GM12878 (cell line): ENCODE data around the gene SULT2B1. TPM values are rescaled to one million over a fixed set of nuclear protein-coding genes. Genes with fewer than 3 reads are reported as not detected.

Source experiments
- ATAC-seq: fragments of 200-7000 bp; cut with Tn5 transposase; 3 replicates; pipeline ENCODE4 v1.9.1; 2020; ENCODE audit warnings: mild to moderate bottlenecking, moderate library complexity
- BruUV-seq: library from RNA; stranded (reverse); fragments of 400-500 nt; replicated peaks from 2 replicates; lab custom pipeline; 2021; lab: Mats Ljungman, UMichigan
- CTCF ChIA-PET: fragments of 300-600 bp; sonication (Branson Sonifier 250); formaldehyde crosslinking; extraction: SDS; loops from one replicate; lab custom pipeline; 2021; ENCODE audit warnings: inconsistent platforms; lab: Yijun Ruan, JAX
- POLR2A ChIA-PET: fragments of 350-600 bp; formaldehyde crosslinking; extraction: SDS; loops from one replicate; lab custom pipeline; 2021; ENCODE audit warnings: inconsistent platforms; lab: Charles Lee
- RAD21 ChIA-PET: fragments of 300-600 bp; sonication (Branson Sonifier 250); formaldehyde crosslinking; loops from one replicate; lab custom pipeline; 2023; ENCODE audit warnings: antibody characterized with exemption; ENCODE audit not compliant: unreplicated experiment; lab: Charles Lee
- SMC1A ChIA-PET: fragments of 300-600 bp; sonication (Branson Sonifier 250); formaldehyde crosslinking; loops from one replicate; lab custom pipeline; 2023; ENCODE audit not compliant: unreplicated experiment, uncharacterized antibody; lab: Charles Lee
- DNase-seq: peaks from one replicate; pipeline ENCODE4 v3.0.0-alpha.2; 2011; ENCODE audit warnings: low read depth, low spot score
- FAIRE-seq: peaks from 3 replicates; lab custom pipeline; 2011; peaks lifted over from hg19 to GRCh38; lab: Jason Lieb, UNC
- H2AFZ ChIP-seq: 2 replicates; pipeline ENCODE4 v1.6.0; 2011; ENCODE audit warnings: low read depth, low read length, control low read depth; ENCODE audit not compliant: control insufficient read depth
- H3K27ac ChIP-seq: 2 replicates; pipeline ENCODE4 v1.5.1; 2011; ENCODE audit warnings: control low read depth; ENCODE audit not compliant: control insufficient read depth, insufficient read depth
- H3K27me3 ChIP-seq, 2 experiments: replicated peaks in 1 of 2; 2 replicates each; pipeline versions ENCODE4 v1.6.0 to v1.6.1; 2011; ENCODE audit warnings: low read length in 1 of 2; ENCODE audit not compliant: control insufficient read depth in 2 of 2, insufficient read depth in 2 of 2
- H3K36me3 ChIP-seq, 2 experiments: 2 replicates each; pipeline ENCODE4 v1.5.1; 2011; ENCODE audit warnings: low read length in 1 of 2; ENCODE audit not compliant: control insufficient read depth in 2 of 2, insufficient read depth in 2 of 2
- H3K4me1 ChIP-seq: 2 replicates; pipeline ENCODE4 v1.6.1; 2011; ENCODE audit warnings: mild to moderate bottlenecking, low read length, moderate library complexity, mixed read lengths; ENCODE audit not compliant: control insufficient read depth, insufficient read depth
- H3K4me2 ChIP-seq: 2 replicates; pipeline ENCODE4 v1.6.0; 2011; ENCODE audit warnings: control low read depth; ENCODE audit not compliant: control insufficient read depth, insufficient read depth
- H3K4me3 ChIP-seq: fragments of 200-600 bp; sonication (generic); 2 replicates; pipeline ENCODE4 v1.5.1; 2016
- H3K79me2 ChIP-seq: 2 replicates; pipeline ENCODE4 v1.6.0; 2011; ENCODE audit warnings: low read length; ENCODE audit not compliant: control insufficient read depth, insufficient read depth
- H3K9ac ChIP-seq: 2 replicates; pipeline ENCODE4 v1.8.0; 2011; ENCODE audit warnings: low read length, control low read depth, mixed read lengths; ENCODE audit not compliant: control insufficient read depth, insufficient read depth
- H3K9me3 ChIP-seq: replicated peaks from 3 replicates; pipeline ENCODE4 v1.5.1; 2011; ENCODE audit warnings: mild to moderate bottlenecking, low read length; ENCODE audit not compliant: control insufficient read depth, insufficient read depth
- H4K20me1 ChIP-seq: 2 replicates; pipeline ENCODE4 v1.6.0; 2011; ENCODE audit not compliant: control insufficient read depth, insufficient read depth
- CBFB ChIP-seq: IDR thresholded peaks from 2 replicates; pipeline ENCODE4 v1.6.1; 2016; ENCODE audit warnings: antibody characterized with exemption, low read depth
- CBX5 ChIP-seq: sonication (generic); IDR thresholded peaks from 2 replicates; pipeline ENCODE4 v1.6.1; 2016; ENCODE audit warnings: low read depth, moderate library complexity, mild to moderate bottlenecking, inconsistent platforms
- CHD2 ChIP-seq: IDR thresholded peaks from 2 replicates; pipeline ENCODE4 v1.6.1; 2011; ENCODE audit warnings: low read depth, low read length, improper control_type of control experiment, borderline replicate concordance
- CREB1 ChIP-seq: IDR thresholded peaks from 2 replicates; pipeline ENCODE4 v1.6.1; 2012; ENCODE audit warnings: low read depth, mild to moderate bottlenecking, inconsistent platforms
- E4F1 ChIP-seq: fragments of 450-650 bp; IDR thresholded peaks from 2 replicates; pipeline ENCODE4 v1.6.1; 2018; ENCODE audit warnings: borderline replicate concordance, mild to moderate bottlenecking; ENCODE audit not compliant: partially characterized antibody
- GABPA ChIP-seq: IDR thresholded peaks from 2 replicates; pipeline ENCODE4 v1.6.1; 2014; ENCODE audit warnings: antibody characterized with exemption, low read depth, mild to moderate bottlenecking, inconsistent platforms
- HDAC2 ChIP-seq: fragments of 200-600 bp; sonication (generic); IDR thresholded peaks from 2 replicates; pipeline ENCODE4 v1.6.1; 2017
- HSF1 ChIP-seq: fragments of 150-350 bp; IDR thresholded peaks from 2 replicates; pipeline ENCODE4 v1.6.1; 2014; ENCODE audit warnings: mild to moderate bottlenecking, low read depth, low read length
- IKZF2 ChIP-seq, 2 experiments: fragments of 450-650 bp; IDR thresholded peaks; 2 replicates each; pipeline ENCODE4 v1.6.1; 2017; ENCODE audit warnings: mild to moderate bottlenecking in 2 of 2, moderate library complexity in 2 of 2
- JUNB ChIP-seq: IDR thresholded peaks from 2 replicates; pipeline ENCODE4 v1.6.1; 2016; ENCODE audit warnings: antibody characterized with exemption, mild to moderate bottlenecking
- NFIC ChIP-seq: IDR thresholded peaks from 2 replicates; pipeline ENCODE4 v1.6.1; 2012; ENCODE audit warnings: low read depth, mild to moderate bottlenecking, inconsistent platforms, low read length, moderate library complexity
- NR2C2 ChIP-seq: IDR thresholded peaks from 2 replicates; pipeline ENCODE4 v1.6.1; 2011; ENCODE audit warnings: borderline replicate concordance, low read depth; ENCODE audit not compliant: control insufficient read depth, insufficient read length
- RBBP5 ChIP-seq: fragments of 200-600 bp; sonication (generic); conservative IDR thresholded peaks from 2 replicates; pipeline ENCODE4 v1.6.1; 2016
- SMARCA5 ChIP-seq: fragments of 450-650 bp; IDR thresholded peaks from 2 replicates; pipeline ENCODE4 v1.6.1; 2017; ENCODE audit warnings: mild to moderate bottlenecking
- SMC3 ChIP-seq: IDR thresholded peaks from 2 replicates; pipeline ENCODE4 v1.6.1; 2011; ENCODE audit warnings: low read length, improper control_type of control experiment, borderline replicate concordance
- ZNF207 ChIP-seq: fragments of 450-650 bp; IDR thresholded peaks from 2 replicates; pipeline ENCODE4 v1.6.1; 2014; ENCODE audit warnings: antibody characterized with exemption, mild to moderate bottlenecking, borderline replicate concordance
- ZNF24 ChIP-seq: fragments of 450-650 bp; IDR thresholded peaks from 2 replicates; pipeline ENCODE4 v1.6.1; 2017; ENCODE audit warnings: antibody characterized with exemption, mild to moderate bottlenecking
- WGBS: methylation state at CpG from one replicate; pipeline ENCODE4 v1.1.6; 2016; ENCODE audit warnings: low lambda C conversion rate; ENCODE audit not compliant: insufficient replicate concordance, insufficient coverage; ENCODE audit errors: missing lambda C conversion rate; 5-methylcytosine and 5-hydroxymethylcytosine counted together
- in situ Hi-C: fragments of 300-500 bp; cut with MboI; formaldehyde crosslinking; loops from 9 replicates; pipeline ENCODE4 v1.14.3; 2018; ENCODE audit warnings: mixed read lengths
- intact Hi-C: fragments of 100-400 bp; cut with micrococcal nuclease; formaldehyde crosslinking; loops from one replicate; pipeline ENCODE4 v1.14.2; 2022; ENCODE audit not compliant: unreplicated experiment
- polyA plus RNA-seq, 11 experiments: library from polyadenylated mRNA; depleted of rRNA in 4 of 11; unstranded in 6 of 11; stranded (reverse) in 5 of 11; fragments of >200 nt; fragmentation: Nextera tagmentation in 4 of 11; fragmentation: Illumina TruSeq in 1 of 11; extraction: Ambion mirVana in 4 of 11; extraction: Trizol in 1 of 11; gene quantifications; 1 replicate in 1 of 11; 2 replicates in 10 of 11; pipeline versions ENCODE4 v1.2.1 to v1.2.3, GENCODE V29; 2011 to 2016; ENCODE audit warnings: inconsistent platforms in 2 of 11, missing spikeins in 2 of 11, low read depth in 1 of 11
- total RNA-seq, 4 experiments: library from RNA; depleted of rRNA in 3 of 4; stranded (reverse); fragments of >200 nt in 3 of 4; fragmentation: Illumina TruSeq in 1 of 4; extraction: Trizol in 1 of 4; gene quantifications; 2 replicates each; pipeline versions ENCODE4 v1.2.1 to v1.2.3, GENCODE V29; 2013 to 2021
- TF ChIP-seq, protein P1 (sequence below): IDR thresholded peaks from 2 replicates; pipeline ENCODE4 v1.6.1; 2012; ENCODE audit warnings: low read length, inconsistent platforms

SULT2B1 gene
- total and polyA plus RNA-seq, 10 of the 15 experiments (the other 5 are each of a cell fraction or from before 2014, with no cell fraction given) = 0.11 to 0.14 TPM; not detected in 8

DNA sequence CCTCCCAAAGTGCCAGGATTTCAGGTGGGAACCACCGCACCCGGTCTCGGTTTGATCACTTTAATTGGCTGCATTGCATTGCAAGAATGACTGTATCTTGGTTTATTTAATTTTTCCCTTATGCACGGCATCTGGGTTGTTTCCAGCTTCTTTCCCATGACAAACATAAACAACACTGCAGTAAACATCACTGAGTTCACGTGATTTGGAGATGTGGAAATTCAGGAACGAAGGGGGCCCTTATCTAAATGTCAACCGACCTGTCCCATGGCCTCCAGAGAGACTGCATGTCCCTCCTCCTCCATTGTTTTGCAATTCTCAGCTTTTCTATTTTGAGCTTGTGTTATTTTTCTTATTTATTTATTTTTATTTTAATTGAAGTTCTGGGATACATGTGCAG lies 14.4 kb upstream of the SULT2B1 start:
- Histone ChIP-seq H4K20me1 (no peaks in the 10 kb centered on the region), H3K4me3 (no peak overlapping the region), H3K27me3 (no peaks in the 10 kb centered on the region), H3K4me2 (no peak overlapping the region), H2AFZ (no peak overlapping the region), H3K4me1 (no peaks in the 10 kb centered on the region), H3K79me2 (no peaks in the 10 kb centered on the region), H3K9me3 (no peaks in the 10 kb centered on the region), H3K36me3 (no peaks in the 10 kb centered on the region), H3K27ac (no peak overlapping the region), H3K9ac (no peak overlapping the region)
- ATAC-seq (no peak), FAIRE-seq (no peak), DNase-seq (no peak)
- WGBS = 56% methylated on average over 7 of the region's 7 CpGs
- POLR2A ChIA-PET = no interaction called here
- no TSS peak for BruUV-seq
- in situ Hi-C loops = no loop called here
- SMC1A ChIA-PET = no interaction called here
- CTCF ChIA-PET = no interaction called here
- intact Hi-C loops = no loop called here
- TF ChIP-seq CBFB (no peak), HSF1 (no peak), CHD2 (no peak), SMC3 (no peak), E4F1 (no peak), CBX5 (no peak), HDAC2 (no peak), ZNF24 (no peak), ZNF207 (no peak), JUNB (no peak), GABPA (no peak), NFIC (no peak), RBBP5 (no peak), SMARCA5 (no peak), CREB1 (no peak), IKZF2 (IDR thresholded peaks at IDR 0.05) (no peak), NR2C2 (no peak)
- TF ChIP-seq, protein P1, sequence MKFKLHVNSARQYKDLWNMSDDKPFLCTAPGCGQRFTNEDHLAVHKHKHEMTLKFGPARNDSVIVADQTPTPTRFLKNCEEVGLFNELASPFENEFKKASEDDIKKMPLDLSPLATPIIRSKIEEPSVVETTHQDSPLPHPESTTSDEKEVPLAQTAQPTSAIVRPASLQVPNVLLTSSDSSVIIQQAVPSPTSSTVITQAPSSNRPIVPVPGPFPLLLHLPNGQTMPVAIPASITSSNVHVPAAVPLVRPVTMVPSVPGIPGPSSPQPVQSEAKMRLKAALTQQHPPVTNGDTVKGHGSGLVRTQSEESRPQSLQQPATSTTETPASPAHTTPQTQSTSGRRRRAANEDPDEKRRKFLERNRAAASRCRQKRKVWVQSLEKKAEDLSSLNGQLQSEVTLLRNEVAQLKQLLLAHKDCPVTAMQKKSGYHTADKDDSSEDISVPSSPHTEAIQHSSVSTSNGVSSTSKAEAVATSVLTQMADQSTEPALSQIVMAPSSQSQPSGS = no peak
- RAD21 ChIA-PET = no interaction called here
